ENCODE data around the gene ADCY2.

The ADCY2 gene

GRCh38 chr5:7493622-7494021 is 97.7 kb downstream of the ADCY2 start:
- no peak for DNase-seq (ENCODE audit: extremely low read depth, low read depth)
- TF ChIP-seq, protein P1, sequence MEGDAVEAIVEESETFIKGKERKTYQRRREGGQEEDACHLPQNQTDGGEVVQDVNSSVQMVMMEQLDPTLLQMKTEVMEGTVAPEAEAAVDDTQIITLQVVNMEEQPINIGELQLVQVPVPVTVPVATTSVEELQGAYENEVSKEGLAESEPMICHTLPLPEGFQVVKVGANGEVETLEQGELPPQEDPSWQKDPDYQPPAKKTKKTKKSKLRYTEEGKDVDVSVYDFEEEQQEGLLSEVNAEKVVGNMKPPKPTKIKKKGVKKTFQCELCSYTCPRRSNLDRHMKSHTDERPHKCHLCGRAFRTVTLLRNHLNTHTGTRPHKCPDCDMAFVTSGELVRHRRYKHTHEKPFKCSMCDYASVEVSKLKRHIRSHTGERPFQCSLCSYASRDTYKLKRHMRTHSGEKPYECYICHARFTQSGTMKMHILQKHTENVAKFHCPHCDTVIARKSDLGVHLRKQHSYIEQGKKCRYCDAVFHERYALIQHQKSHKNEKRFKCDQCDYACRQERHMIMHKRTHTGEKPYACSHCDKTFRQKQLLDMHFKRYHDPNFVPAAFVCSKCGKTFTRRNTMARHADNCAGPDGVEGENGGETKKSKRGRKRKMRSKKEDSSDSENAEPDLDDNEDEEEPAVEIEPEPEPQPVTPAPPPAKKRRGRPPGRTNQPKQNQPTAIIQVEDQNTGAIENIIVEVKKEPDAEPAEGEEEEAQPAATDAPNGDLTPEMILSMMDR (IDR thresholded peaks at IDR 0.05; ENCODE audit: low read depth, low read length, missing control alignments) = no peak
- no peak overlapping the region for H3K4me3 ChIP-seq (replicated peaks; ENCODE audit: low read depth, low read length)

DNA sequence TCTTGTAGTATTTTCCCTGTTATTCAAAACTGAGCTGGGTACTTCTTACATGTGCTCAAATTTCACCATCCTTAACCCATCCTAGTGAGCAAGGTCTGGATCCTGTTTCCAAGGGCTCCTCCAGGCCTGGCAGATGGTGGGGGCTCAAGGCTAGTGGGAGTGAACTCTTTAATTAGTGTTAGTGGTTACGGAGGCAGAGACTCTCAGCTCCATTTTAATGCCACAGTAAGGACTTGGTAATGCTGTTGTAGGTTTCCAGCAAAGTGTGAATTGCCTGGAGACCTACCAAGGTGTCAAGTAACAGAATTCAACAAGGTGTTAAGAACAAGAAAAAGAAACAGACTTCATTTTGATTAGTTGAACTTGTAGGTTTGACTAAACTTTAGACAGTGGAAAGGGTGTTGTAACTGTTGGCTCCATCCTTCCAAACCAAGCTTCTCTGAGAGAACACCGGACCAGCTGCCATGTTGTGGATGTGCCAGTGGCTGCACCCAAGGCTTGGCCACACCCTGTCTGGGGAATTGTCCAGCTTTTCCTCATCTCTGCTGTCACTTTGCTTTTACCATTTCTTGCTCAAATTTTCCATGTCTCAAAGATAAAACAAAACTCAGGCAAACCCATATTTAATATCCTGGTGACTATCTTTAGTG is 98.7 kb downstream of the ADCY2 start:
- DNase-seq (ENCODE audit: extremely low read depth, low read depth) = no peak
- TF ChIP-seq, protein P1 (IDR thresholded peaks at IDR 0.05; ENCODE audit: low read depth, low read length, missing control alignments) = no peak
- no peak overlapping the region for H3K4me3 ChIP-seq (replicated peaks; ENCODE audit: low read depth, low read length)

DNA sequence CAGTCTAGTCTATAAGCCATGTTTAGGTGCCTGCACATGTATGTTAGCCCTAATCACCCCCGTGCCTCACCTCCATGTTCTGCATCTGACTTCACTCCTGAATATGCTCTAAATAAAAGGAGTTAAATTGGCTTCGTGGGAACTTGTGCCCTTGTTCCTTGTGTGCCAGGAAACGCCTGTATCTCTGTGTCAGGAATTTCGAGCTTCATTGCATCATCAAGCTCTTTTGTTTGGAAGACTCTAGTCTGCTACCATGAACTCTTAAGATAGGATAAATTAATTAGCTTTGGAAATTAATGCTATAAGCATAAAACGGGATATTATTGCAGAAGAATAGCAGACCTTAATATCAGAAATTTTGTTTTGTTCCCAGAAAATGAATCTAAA is 99.2 kb downstream of the ADCY2 start:
- TF ChIP-seq, protein P1 (IDR thresholded peaks at IDR 0.05; ENCODE audit: low read depth, low read length, missing control alignments) = no peak
- no peak overlapping the region for H3K4me3 ChIP-seq (replicated peaks; ENCODE audit: low read depth, low read length)
- DNase-seq (ENCODE audit: extremely low read depth, low read depth) = no peak

GRCh38 chr5:7500256-7500655 is 104.3 kb downstream of the ADCY2 start:
- no peak for DNase-seq (ENCODE audit: extremely low read depth, low read depth)
- TF ChIP-seq, protein P1 (IDR thresholded peaks at IDR 0.05; ENCODE audit: low read depth, low read length, missing control alignments) = no peak
- H3K4me3 ChIP-seq (replicated peaks; ENCODE audit: low read depth, low read length) = no peak overlapping the region

DNA sequence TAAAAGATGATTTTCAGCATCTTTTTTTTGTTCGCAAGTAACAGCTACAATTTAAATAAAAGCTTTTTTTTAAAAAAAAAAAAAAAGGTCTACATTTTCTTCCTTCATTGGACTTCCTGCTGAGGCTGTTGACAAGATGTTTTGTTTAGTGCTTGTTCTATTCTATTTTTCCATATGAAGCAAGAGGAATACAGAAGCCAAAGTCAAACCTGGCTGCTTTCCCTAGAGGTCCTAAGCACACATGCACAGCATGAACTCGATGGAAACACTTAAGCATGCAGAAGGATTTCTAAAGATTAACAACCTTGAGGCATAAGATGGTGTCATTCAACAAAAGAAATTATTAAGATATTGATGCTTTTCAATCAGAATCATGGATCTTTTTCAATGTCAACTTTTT is 105.1 kb downstream of the ADCY2 start:
- H3K4me3 ChIP-seq (replicated peaks; ENCODE audit: low read depth, low read length) = no peak overlapping the region
- DNase-seq (ENCODE audit: extremely low read depth, low read depth) = no peak
- TF ChIP-seq, protein P1 (IDR thresholded peaks at IDR 0.05; ENCODE audit: low read depth, low read length, missing control alignments) = no peak

DNA sequence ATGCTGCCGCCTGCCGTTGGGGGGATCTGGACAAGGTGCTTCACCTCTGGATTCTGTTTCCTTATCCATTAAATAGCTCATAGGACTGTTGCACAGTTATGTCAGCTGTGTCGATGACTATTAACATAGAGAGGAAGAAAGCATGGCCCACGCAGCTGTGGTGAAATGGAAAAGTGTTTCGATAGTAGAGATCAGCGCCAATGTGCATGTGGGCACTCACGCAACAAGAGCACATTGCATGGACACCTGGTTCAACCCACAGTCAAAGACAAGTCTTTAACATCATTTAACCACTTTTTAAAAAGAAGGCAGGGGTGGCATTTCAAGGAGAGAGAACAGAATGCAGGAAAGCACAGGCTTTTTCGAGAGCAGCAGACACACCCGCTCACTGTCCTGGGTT is 107.6 kb downstream of the ADCY2 start:
- H3K4me3 ChIP-seq (replicated peaks; ENCODE audit: low read depth, low read length) = no peak overlapping the region
- TF ChIP-seq, protein P1 (IDR thresholded peaks at IDR 0.05; ENCODE audit: low read depth, low read length, missing control alignments) = no peak
- DNase-seq (ENCODE audit: extremely low read depth, low read depth) = no peak
